Measurements from ENCODE around the gene NARS2.
"Not testable (repeated sequence)": the region's sequence is repeated elsewhere in the genome, so short reads cannot be mapped to it uniquely, and the experiment has no call there.

NARS2 gene

GRCh38 chr11:78539506-78539905, 35.2 kb downstream of the NARS2 start:
- no peak for DNase-seq

GRCh38 chr11:78536933-78537332, 37.7 kb downstream of the NARS2 start:
- DNase-seq: no peak

DNA sequence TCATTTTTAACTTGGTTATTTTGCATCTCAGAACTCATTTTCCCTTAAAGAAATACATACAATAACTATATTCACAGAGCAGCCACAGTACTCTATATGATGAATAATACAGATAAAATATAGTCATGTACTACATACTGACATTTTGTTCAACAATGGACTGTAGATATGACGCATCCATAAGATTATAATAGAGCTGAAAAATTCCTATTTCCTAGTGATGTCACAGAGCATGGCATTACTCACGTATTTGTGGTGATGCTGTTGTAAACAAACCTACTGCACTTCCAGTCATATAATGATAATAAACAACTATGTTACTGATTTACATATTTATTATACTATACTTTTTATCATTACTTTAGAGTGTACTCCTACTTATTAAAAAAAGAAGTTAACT, 38.7 kb downstream of the NARS2 start:
- DNase-seq: no peak

GRCh38 chr11:78535027-78535426, 39.6 kb downstream of the NARS2 start:
- no peak for DNase-seq

DNA sequence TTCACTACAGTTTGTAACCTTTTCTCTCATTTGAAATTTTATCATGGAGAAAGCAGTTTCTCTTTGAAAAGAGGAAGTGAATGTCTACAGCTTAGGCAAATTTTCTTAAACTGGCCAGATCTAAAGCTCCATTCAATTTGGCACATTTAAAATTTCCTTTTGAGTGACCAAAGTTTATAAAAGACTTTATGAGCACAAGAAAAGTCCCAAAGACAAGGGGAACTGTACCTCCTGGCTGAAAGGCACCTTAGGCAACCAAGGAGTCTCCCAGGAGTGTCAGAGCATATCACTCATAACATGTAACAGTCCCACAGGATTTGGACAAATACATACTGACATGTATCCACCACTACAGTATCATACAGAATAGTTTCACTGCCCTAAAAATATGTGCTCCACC, 41.3 kb downstream of the NARS2 start:
- no peak for DNase-seq

- DNase-seq: no peak
These were observed 41.7 kb downstream of the NARS2 start for GRCh38 chr11:78532991-78533390.

DNA sequence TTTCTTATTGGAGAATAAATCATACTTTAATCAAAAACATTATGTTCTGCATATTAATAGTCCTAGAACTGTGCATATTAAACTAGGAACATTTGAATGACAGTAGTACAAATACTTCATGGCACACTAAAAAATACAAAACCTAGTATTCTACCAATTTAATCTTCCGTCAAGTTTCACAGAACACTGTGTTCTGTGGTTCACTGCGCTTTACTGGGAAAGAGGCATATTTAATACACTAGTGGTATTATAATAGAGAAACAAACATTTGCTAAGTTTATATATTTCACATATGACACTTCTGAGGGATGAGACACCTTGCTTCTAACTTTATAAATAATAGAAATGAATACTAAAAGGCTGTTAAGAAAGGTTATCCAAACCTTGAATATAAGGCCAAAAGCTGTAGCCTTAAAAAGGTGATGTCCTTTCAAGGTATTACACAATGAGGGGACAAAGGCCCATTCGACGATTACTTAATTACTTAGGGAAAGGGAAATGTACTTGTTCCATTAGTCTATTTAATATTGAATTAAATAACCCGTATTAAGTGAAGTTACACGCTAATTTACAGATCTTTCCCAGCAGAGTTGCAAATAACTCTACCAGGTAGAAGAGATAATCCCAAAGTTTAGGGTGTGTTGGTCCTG, 48.0 kb downstream of the NARS2 start:
- no peak for DNase-seq

GRCh38 chr11:78525720-78526119, 48.9 kb downstream of the NARS2 start:
- no peak for DNase-seq

GRCh38 chr11:78520230-78520629, 54.4 kb downstream of the NARS2 start:
- no peak for DNase-seq

DNA sequence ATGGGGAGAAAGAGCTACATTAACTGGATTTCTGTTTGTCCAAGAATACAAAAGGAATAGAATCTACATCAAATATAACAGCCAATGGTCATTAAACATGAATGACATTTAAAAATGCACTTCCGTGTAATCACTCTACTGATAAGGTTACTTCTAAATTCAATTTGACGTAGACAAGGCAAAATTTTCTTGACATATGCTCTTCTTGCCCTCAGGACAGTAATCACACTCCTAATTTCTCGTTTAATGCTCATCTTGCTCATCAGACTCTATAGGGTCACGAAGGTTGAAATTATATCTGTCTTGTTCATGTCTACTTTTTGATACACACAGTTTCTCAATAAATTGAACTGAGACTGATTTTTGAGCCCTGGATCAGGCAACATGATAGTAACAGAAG, 58.4 kb downstream of the NARS2 start:
- no peak for DNase-seq

- DNase-seq: no peak
These were observed 59.7 kb downstream of the NARS2 start for GRCh38 chr11:78514922-78515502.

- DNase-seq: not testable (repeated sequence)
These were observed 61.6 kb downstream of the NARS2 start for GRCh38 chr11:78513085-78513484.

- DNase-seq: no peak
These were observed 64.1 kb downstream of the NARS2 start for GRCh38 chr11:78510597-78510996.

- DNase-seq: no peak
These were observed 64.6 kb downstream of the NARS2 start for GRCh38 chr11:78510025-78510596.

DNA sequence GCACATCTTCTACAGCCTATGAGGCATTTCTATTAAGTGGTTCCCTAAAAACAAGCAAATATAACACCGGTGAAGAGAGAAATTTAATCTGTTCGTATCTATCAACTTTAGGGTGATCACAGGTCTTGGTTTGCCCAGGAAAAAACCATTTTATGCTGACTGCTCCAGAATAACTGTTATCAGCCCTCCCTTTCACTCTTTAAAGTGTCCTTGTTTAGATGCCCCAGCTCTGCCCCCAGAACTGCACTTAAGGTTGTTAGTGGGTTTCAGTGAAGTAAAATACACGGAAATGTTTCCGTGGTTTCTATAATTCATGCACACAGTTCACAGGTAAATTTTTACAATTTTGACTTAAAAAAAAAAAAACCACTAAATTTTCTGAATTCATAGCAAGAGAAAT, 70.0 kb downstream of the NARS2 start:
- no peak for DNase-seq

DNA sequence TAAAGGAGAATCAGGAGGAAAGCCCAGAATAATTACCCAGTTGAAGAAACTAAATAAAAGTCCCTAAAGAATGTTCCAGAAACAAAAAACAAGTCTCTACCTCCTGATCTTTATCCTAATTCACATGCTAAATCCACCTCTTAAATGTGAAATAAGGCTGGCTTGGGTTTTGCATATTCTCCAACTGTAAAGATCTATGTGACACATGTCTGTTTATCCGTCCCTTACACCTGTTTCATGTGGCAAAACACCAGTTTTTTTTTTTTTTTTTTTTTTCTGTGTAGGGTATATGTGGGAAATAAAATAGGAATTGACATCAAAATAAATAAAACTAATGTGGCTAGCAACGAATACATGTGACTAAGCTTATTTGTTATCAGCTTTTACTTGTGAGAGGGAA, 70.5 kb downstream of the NARS2 start:
- no peak for DNase-seq

DNA sequence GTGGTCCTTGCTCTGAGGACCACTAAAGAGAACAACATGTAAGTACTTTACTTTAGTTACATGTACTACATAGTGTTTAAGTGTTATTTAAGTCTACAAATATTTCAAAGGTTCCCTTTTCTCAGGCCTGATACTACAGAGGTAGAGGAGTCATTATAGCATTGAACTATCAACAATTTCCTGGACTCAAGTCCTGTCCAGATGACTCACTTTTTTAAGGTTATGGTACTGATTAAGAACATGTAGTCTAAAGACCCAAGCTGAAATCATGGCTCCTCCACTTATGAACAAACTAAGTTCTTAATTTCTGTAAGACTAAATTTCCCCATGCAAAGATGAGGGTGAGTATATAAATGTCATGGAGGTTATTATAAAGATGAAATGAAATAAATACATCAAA, 74.7 kb downstream of the NARS2 start:
- no peak for DNase-seq

- no peak for DNase-seq
These were observed 77.4 kb downstream of the NARS2 start for GRCh38 chr11:78497293-78497692.

DNA sequence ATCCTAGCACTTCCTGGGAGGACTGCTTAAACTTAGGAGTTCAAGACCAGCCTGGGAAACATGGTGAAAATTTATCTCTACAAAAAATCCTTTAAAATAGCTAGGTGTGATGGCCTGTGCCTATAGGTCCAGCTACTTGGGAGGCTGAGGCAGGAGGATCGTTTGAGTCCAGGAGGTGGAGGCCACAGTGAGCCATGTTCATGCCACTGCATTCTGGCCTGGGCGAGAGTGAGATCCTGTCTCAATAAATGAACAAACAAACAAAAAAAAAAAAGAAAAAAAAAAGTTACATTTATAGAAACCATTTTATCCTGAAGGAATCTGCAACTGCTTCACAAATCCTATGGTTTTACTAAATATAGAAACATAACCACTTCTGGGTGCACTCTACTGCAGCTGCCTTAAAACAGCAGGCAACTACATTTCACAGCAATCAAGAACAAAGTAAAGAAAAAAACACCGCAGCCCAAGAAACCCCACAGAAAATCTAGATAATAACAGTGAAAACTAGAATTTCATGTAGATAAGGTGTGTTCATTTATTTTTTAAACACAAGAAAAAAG, 81.2 kb downstream of the NARS2 start:
- DNase-seq: no peak

DNA sequence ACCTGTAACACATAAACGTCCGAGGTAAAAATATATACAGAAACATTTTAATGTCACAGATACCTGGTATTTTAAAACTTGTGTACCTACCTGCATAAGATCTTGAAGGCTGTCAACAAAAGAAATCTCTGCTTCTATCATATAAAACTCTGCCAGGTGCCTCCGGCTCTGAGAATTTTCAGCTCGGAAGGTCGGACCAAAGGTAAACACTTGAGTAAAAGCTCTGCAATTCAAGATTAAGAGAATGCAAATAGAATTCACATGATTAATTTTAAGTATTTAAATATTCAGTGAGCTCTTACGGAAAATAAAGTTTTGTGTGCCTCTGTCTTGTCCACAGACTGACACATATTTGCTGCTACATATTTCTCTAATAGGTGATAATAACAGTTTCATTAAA, 81.7 kb downstream of the NARS2 start:
- DNase-seq: no peak

DNA sequence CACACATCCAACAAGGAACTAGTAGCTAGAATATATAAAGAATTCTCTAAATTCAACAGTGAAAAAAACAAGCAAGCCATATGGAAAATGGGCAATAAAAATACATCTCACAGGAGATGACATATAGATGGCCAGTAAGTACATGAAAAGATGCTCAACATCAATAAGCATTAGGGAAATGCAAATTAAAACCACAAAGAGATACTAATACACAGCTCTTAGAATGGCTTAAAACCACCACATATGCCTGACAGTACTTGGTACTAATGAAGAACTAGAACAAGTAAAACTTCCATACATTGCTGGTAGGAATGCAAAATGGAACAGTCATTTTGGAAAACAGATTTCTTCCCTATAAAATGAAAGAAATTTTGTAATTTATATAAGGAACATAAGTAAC, 85.5 kb downstream of the NARS2 start:
- DNase-seq: no peak

DNA sequence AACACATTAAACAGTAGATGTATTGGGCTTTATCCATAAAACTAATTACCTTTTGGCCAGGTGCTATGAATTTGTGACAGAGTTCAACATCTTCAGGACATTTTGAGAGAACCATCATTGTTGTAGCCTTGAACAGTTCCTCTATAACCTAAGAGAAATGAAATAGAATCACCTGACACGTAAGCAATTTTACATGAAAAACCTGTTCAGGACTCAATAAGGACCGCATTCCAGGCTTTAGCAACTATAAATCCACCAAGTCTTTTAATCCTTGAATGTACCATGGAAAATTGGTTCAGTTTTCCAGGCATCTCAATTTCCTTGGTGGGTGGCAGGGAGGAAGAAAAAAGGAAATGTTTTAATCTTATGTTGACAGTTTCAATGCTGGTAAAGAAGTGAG, 96.1 kb downstream of the NARS2 start:
- no peak for DNase-seq

DNA sequence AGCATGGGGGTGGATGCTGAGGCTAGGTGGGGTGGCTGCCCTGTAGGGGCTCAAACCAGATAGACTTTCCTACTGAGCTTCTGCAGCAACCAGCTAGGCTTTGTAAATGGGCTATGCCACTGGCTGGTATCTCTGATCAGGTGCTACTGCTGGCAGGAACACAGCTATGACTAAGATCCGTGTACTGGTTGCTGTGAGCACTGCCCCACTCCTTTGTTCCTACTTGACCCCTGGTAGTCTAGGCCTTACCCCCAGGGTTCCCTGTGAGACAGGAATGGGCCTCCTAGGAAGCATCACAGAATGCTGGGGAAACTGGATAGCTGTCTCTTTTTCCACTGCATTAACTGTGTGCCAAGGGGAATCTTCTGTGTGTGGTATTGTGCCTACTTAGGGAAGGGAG, 98.6 kb downstream of the NARS2 start:
- no peak for DNase-seq

DNA sequence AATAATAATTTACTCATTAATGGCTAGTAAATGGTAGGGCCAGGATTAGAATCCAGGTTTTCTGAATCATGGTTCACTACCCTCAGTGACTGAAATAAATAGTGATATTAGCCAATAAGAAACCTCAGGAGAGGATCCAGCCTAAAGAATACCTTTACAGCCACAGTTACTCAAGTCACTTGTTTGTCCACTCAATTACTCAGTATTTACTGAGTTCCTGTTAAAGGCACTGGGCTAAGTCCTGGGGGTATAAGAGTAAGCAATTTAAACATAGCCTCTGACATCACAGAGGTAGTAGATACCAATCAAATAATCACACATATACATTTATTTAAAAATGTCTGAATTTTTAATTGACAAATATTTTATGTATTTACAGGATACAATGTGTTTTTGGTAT, 100.2 kb downstream of the NARS2 start:
- no peak for DNase-seq

GRCh38 chr11:78472905-78473304, 101.8 kb downstream of the NARS2 start:
- no peak for DNase-seq

All from activated CD4-positive, alpha-beta T cell treated with anti-CD3 and anti-CD28 coated beads for 4 hours (primary cell).